ENCODE measurements around the gene COL11A2. TPM values are rescaled to one million over a fixed set of nuclear protein-coding genes. Genes with fewer than 3 reads are reported as not detected.

Gene COL11A2
- total and polyA plus RNA-seq, 2 experiments from 2014 or later = 1.6 to 2.7 TPM

DNA sequence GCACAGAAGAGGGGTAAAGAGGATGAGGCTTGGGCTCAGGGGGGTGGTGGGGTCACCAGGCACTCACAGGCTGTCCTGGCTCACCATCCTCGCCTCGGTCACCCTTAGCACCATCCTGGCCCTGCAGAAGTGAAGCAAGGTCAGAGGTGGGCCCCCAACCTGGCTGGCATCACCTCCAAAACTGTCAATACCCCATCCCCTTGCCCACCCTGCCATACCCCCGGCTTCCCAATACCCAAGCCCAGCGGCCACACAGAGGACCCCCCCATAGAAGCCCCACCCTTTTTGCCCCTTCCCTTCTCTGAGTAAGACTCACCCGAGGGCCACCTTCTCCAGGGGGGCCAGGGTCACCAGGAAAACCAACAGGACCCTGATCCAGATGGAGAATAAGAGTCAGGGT lies 23.6 kb downstream of the COL11A2 start:
- Mint-ChIP-seq H3K4me3 (no peak overlapping the region), H3K27ac (no peak overlapping the region), H3K27me3 (ENCODE audit: insufficient read depth, low read depth, poor library complexity) (peaks cover 10% of the 10 kb centered on the region), H3K4me1 (peaks cover 9% of the 10 kb centered on the region; the same call in 2 of the 3 replicates), H3K9me3 (no peaks in the 10 kb centered on the region; the same call in 1 of the 3 replicates), H3K36me3 (ENCODE audit: low read depth) (no peaks in the 10 kb centered on the region)
- H3K9me2 ChIP-seq (ENCODE audit: insufficient read depth) = no peaks in the 10 kb centered on the region
- ATAC-seq = no peak
- H3K27ac ChIP-seq (ENCODE audit: low read depth) = no peak overlapping the region
- H3K27me3 ChIP-seq (ENCODE audit: insufficient read depth) = no peaks in the 10 kb centered on the region
- no peaks in the 10 kb centered on the region for H3K79me2 ChIP-seq (replicated peaks; ENCODE audit: insufficient read depth)
- no peaks in the 10 kb centered on the region for H3F3A ChIP-seq (replicated peaks; ENCODE audit: low read depth)
- H3K4me3 ChIP-seq = no peak overlapping the region
- no peak overlapping the region for H2AFZ ChIP-seq
- no peak overlapping the region for H3K4me2 ChIP-seq
- TF ChIP-seq, protein P1, sequence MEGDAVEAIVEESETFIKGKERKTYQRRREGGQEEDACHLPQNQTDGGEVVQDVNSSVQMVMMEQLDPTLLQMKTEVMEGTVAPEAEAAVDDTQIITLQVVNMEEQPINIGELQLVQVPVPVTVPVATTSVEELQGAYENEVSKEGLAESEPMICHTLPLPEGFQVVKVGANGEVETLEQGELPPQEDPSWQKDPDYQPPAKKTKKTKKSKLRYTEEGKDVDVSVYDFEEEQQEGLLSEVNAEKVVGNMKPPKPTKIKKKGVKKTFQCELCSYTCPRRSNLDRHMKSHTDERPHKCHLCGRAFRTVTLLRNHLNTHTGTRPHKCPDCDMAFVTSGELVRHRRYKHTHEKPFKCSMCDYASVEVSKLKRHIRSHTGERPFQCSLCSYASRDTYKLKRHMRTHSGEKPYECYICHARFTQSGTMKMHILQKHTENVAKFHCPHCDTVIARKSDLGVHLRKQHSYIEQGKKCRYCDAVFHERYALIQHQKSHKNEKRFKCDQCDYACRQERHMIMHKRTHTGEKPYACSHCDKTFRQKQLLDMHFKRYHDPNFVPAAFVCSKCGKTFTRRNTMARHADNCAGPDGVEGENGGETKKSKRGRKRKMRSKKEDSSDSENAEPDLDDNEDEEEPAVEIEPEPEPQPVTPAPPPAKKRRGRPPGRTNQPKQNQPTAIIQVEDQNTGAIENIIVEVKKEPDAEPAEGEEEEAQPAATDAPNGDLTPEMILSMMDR (conservative IDR thresholded peaks at IDR 0.05; ENCODE audit: low read depth in 2 of 2) = no peak
- TF ChIP-seq, protein P2, sequence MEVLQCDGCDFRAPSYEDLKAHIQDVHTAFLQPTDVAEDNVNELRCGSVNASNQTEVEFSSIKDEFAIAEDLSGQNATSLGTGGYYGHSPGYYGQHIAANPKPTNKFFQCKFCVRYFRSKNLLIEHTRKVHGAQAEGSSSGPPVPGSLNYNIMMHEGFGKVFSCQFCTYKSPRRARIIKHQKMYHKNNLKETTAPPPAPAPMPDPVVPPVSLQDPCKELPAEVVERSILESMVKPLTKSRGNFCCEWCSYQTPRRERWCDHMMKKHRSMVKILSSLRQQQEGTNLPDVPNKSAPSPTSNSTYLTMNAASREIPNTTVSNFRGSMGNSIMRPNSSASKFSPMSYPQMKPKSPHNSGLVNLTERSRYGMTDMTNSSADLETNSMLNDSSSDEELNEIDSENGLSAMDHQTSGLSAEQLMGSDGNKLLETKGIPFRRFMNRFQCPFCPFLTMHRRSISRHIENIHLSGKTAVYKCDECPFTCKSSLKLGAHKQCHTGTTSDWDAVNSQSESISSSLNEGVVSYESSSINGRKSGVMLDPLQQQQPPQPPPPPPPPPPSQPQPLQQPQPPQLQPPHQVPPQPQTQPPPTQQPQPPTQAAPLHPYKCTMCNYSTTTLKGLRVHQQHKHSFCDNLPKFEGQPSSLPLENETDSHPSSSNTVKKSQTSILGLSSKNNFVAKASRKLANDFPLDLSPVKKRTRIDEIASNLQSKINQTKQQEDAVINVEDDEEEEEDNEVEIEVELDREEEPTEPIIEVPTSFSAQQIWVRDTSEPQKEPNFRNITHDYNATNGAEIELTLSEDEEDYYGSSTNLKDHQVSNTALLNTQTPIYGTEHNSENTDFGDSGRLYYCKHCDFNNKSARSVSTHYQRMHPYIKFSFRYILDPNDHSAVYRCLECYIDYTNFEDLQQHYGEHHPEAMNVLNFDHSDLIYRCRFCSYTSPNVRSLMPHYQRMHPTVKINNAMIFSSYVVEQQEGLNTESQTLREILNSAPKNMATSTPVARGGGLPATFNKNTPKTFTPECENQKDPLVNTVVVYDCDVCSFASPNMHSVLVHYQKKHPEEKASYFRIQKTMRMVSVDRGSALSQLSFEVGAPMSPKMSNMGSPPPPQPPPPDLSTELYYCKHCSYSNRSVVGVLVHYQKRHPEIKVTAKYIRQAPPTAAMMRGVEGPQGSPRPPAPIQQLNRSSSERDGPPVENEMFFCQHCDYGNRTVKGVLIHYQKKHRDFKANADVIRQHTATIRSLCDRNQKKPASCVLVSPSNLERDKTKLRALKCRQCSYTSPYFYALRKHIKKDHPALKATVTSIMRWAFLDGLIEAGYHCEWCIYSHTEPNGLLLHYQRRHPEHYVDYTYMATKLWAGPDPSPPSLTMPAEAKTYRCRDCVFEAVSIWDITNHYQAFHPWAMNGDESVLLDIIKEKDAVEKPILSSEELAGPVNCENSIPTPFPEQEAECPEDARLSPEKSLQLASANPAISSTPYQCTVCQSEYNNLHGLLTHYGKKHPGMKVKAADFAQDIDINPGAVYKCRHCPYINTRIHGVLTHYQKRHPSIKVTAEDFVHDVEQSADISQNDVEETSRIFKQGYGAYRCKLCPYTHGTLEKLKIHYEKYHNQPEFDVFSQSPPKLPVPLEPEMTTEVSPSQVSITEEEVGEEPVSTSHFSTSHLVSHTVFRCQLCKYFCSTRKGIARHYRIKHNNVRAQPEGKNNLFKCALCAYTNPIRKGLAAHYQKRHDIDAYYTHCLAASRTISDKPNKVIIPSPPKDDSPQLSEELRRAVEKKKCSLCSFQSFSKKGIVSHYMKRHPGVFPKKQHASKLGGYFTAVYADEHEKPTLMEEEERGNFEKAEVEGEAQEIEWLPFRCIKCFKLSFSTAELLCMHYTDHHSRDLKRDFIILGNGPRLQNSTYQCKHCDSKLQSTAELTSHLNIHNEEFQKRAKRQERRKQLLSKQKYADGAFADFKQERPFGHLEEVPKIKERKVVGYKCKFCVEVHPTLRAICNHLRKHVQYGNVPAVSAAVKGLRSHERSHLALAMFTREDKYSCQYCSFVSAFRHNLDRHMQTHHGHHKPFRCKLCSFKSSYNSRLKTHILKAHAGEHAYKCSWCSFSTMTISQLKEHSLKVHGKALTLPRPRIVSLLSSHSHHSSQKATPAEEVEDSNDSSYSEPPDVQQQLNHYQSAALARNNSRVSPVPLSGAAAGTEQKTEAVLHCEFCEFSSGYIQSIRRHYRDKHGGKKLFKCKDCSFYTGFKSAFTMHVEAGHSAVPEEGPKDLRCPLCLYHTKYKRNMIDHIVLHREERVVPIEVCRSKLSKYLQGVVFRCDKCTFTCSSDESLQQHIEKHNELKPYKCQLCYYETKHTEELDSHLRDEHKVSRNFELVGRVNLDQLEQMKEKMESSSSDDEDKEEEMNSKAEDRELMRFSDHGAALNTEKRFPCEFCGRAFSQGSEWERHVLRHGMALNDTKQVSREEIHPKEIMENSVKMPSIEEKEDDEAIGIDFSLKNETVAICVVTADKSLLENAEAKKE (CRISPR knock-in tag; IDR thresholded peaks at IDR 0.05) = no peak
- TF ChIP-seq ZNF114 (CRISPR knock-in tag; IDR thresholded peaks at IDR 0.05) (no peak), CREB1 (CRISPR knock-in tag; IDR thresholded peaks at IDR 0.05; ENCODE audit: low read depth) (no peak), POLR2AphosphoS5 (IDR thresholded peaks at IDR 0.05; ENCODE audit: low read depth) (no peak), JUNB (IDR thresholded peaks at IDR 0.05; ENCODE audit: unreplicated experiment) (no peak), STAT1 (IDR thresholded peaks at IDR 0.05; ENCODE audit: unreplicated experiment) (no peak), EZH2phosphoT487 (IDR thresholded peaks at IDR 0.05; ENCODE audit: unreplicated experiment) (no peak), EZH2 (IDR thresholded peaks at IDR 0.05; ENCODE audit: low read depth, unreplicated experiment) (no peak), NANOG (IDR thresholded peaks at IDR 0.05; ENCODE audit: borderline replicate concordance) (no peak), ZNF331 (CRISPR knock-in tag; IDR thresholded peaks at IDR 0.05; ENCODE audit: low read depth) (no peak)
- TF ChIP-seq, protein P3, sequence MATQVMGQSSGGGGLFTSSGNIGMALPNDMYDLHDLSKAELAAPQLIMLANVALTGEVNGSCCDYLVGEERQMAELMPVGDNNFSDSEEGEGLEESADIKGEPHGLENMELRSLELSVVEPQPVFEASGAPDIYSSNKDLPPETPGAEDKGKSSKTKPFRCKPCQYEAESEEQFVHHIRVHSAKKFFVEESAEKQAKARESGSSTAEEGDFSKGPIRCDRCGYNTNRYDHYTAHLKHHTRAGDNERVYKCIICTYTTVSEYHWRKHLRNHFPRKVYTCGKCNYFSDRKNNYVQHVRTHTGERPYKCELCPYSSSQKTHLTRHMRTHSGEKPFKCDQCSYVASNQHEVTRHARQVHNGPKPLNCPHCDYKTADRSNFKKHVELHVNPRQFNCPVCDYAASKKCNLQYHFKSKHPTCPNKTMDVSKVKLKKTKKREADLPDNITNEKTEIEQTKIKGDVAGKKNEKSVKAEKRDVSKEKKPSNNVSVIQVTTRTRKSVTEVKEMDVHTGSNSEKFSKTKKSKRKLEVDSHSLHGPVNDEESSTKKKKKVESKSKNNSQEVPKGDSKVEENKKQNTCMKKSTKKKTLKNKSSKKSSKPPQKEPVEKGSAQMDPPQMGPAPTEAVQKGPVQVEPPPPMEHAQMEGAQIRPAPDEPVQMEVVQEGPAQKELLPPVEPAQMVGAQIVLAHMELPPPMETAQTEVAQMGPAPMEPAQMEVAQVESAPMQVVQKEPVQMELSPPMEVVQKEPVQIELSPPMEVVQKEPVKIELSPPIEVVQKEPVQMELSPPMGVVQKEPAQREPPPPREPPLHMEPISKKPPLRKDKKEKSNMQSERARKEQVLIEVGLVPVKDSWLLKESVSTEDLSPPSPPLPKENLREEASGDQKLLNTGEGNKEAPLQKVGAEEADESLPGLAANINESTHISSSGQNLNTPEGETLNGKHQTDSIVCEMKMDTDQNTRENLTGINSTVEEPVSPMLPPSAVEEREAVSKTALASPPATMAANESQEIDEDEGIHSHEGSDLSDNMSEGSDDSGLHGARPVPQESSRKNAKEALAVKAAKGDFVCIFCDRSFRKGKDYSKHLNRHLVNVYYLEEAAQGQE (IDR thresholded peaks at IDR 0.05; ENCODE audit: unreplicated experiment) = no peak
- TF ChIP-seq, protein P4, sequence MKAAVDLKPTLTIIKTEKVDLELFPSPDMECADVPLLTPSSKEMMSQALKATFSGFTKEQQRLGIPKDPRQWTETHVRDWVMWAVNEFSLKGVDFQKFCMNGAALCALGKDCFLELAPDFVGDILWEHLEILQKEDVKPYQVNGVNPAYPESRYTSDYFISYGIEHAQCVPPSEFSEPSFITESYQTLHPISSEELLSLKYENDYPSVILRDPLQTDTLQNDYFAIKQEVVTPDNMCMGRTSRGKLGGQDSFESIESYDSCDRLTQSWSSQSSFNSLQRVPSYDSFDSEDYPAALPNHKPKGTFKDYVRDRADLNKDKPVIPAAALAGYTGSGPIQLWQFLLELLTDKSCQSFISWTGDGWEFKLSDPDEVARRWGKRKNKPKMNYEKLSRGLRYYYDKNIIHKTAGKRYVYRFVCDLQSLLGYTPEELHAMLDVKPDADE (IDR thresholded peaks at IDR 0.05) = no peak
- no peaks in the 10 kb centered on the region; the same call in 1 of the 2 replicates for H3K4me1 ChIP-seq (ENCODE audit: insufficient read depth)
- no peak for DNase-seq (ENCODE audit: low spot score)
- no peaks in the 10 kb centered on the region for H4K20me1 ChIP-seq (replicated peaks; ENCODE audit: insufficient read depth)
- H3K36me3 ChIP-seq (ENCODE audit: insufficient read depth) = no peaks in the 10 kb centered on the region

Measured in GM23338 (cell line).